Heart right ventricle (tissue), 16 donors: ENCODE measurements around the gene GFER. TPM values are rescaled to one million over a fixed set of nuclear protein-coding genes. Genes with fewer than 3 reads are reported as not detected.
"Not testable (repeated sequence)": the region's sequence is repeated elsewhere in the genome, so short reads cannot be mapped to it uniquely, and the experiment has no call there.

Experiments
- ATAC-seq, 8 donors: fragments of 200-7000 bp; cut with Tn5 transposase; one replicate each; pipeline ENCODE4 v1.9.1; 2020; ENCODE audit warnings: mild to moderate bottlenecking in 8 of 8, moderate library complexity in 8 of 8, moderate number of reproducible peaks in 1 of 8
- DNase-seq, 2 donors: peaks; one replicate each; pipeline ENCODE4 v3.0.0-alpha.2; 2020
- H3K27ac ChIP-seq, 10 donors: fragments of 200-600 bp; sonication (generic) in 2 of 10; one replicate each; pipeline versions ENCODE4 v1.5.0 to v1.8.0; 2020 to 2022; ENCODE audit warnings: mild to moderate bottlenecking in 3 of 10
- H3K27me3 ChIP-seq, 7 donors: fragments of 200-600 bp; one replicate each; pipeline ENCODE4 v1.8.0; 2021 to 2022; ENCODE audit warnings: mild to moderate bottlenecking in 2 of 7
- H3K36me3 ChIP-seq, 9 donors: fragments of 200-600 bp; sonication (generic) in 1 of 9; one replicate each; pipeline versions ENCODE4 v1.5.0 to v1.8.0; 2020 to 2022; ENCODE audit warnings: mild to moderate bottlenecking in 2 of 9
- H3K4me1 ChIP-seq, 9 donors: fragments of 200-600 bp; sonication (generic) in 1 of 9; one replicate each; pipeline versions ENCODE4 v1.5.0 to v1.8.0; 2020 to 2022; ENCODE audit warnings: mild to moderate bottlenecking in 4 of 9
- H3K4me3 ChIP-seq, 10 donors: fragments of 200-600 bp; sonication (generic) in 2 of 10; one replicate each; pipeline versions ENCODE4 v1.5.0 to v1.8.0; 2020 to 2022; ENCODE audit warnings: mild to moderate bottlenecking in 7 of 10, moderate library complexity in 2 of 10
- H3K9me3 ChIP-seq, 11 donors: fragments of 200-600 bp in 10 of 11; sonication (generic) in 2 of 11; one replicate each; pipeline versions ENCODE4 v1.5.0 to v1.8.0; 2013 to 2022; ENCODE audit warnings: mild to moderate bottlenecking in 2 of 11, control low read depth in 1 of 11, moderate library complexity in 1 of 11
- WGBS, 2 donors: extraction: QIAGEN DNeasy Blood & Tissue Kit; methylation state at CpG; one replicate each; pipeline ENCODE4 v1.1.7; 2013; ENCODE audit warnings: inconsistent platforms in 1 of 2; 5-methylcytosine and 5-hydroxymethylcytosine counted together
- intact Hi-C, 10 donors: fragments of 100-400 bp; cut with DNase I; formaldehyde crosslinking; loops; one replicate each; pipeline versions ENCODE4 v1.11.1 to v1.14.2; 2022
- polyA plus RNA-seq, 2 donors: library from polyadenylated mRNA; stranded (reverse); fragments of 200-250 nt; gene quantifications; one replicate each; pipeline ENCODE4 v1.2.3, GENCODE V29; 2013
- total RNA-seq, 10 donors: library from RNA; stranded (reverse); fragmentation: NEBNext Ultra II Directional in 3 of 10; extraction: Animal tissue kit (Norgen Biotek cat#: 25700) in 3 of 10; gene quantifications; one replicate each; pipeline versions ENCODE4 v1.2.1 to v1.2.4, GENCODE V29; 2021 to 2023
- TF ChIP-seq, protein P1 (sequence below), 9 donors: fragments of 200-600 bp; sonication (generic) in 2 of 9; IDR thresholded peaks; one replicate each; pipeline versions ENCODE4 v1.5.0 to v1.8.0; 2021 to 2022; ENCODE audit warnings: antibody characterized with exemption in 9 of 9, mild to moderate bottlenecking in 5 of 9, moderate library complexity in 1 of 9
- donor health status: Arrhythmogenic right ventricular cardiomyopathy.
- donor health status: ischemic (EF 13 %, LVEDD 7.1; RV severe dilation, severe dysfunction).
- donor health status: healthy with polysubstance abuse.
- donor health status: DM: no; HTN: yes; CAD: no.
- donor health status: DM: no; HTN: no; CAD: no.
- donor health status: ischemic (EF 25% LVEDD 6.9; RV normal size, moderate dysfunction).
- donor health status: ischemic (EF 25% LVEDD 5.7; RV mildly dilated, moderate dysfunction).
- donor health status: healthy.
- donor health status: DM: yes; HTN: yes; CAD: no.
- donor health status: Ischemic cardiomyopathy.
- donor health status: ischemic (EF 35%, LVEDD 5.7; RV mildly dilated, moderate dysfunction).
- donor health status: nonischemic (EF 11% LVEDD 7.7; RV severe dilation, severe dysfunction).
- donor health status: DM: yes; HTN: yes; CAD: no.
- donor health status: PGD.
- donor health status: ischemic (EF 29% LVEDD 5.4; RV normal size, mild dysfunction).
- donor health status: nonischemic (EF 23%, LVEDD 6.1; RV moderate dilation, normal function).

GFER gene
- total and polyA plus RNA-seq, 12 donors: 14.7 to 65.6 (median 24.8) TPM

DNA sequence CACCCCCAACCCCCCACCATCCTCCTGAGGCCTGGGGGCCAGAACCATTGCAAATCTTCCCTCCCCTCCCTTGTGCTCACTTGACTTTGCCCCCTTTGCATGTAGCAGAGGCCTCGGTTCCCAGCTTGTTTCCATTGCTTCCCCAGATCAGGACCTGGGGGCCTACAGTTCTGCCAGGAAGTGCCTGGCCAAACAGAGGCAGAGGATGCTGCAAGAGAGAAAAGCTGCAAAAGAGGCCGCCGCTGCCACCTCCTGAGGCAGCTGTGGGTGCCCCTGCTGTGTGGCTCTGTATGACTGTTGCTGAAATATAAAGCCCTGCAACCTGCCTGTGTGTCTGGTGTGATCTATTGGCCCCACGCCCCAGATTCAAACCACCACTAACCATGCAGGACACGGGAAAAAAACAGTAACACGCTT lies 22.3 kb upstream of the GFER start:
- WGBS, 2 donors: 64 to 67% methylated on average over 6 of the region's 6 CpGs
- peaks cover 0 to 36% (median 30%) of the 10 kb centered on the region in 9 donors for H3K36me3 ChIP-seq
- no peak for ATAC-seq
- H3K9me3 ChIP-seq: no peaks in the 10 kb centered on the region
- intact Hi-C loops: no loop called here
- H3K27ac ChIP-seq: no peak overlapping the region
- no peak for DNase-seq
- no peak overlapping the region for H3K4me3 ChIP-seq
- H3K27me3 ChIP-seq: no peaks in the 10 kb centered on the region
- TF ChIP-seq, protein P1, sequence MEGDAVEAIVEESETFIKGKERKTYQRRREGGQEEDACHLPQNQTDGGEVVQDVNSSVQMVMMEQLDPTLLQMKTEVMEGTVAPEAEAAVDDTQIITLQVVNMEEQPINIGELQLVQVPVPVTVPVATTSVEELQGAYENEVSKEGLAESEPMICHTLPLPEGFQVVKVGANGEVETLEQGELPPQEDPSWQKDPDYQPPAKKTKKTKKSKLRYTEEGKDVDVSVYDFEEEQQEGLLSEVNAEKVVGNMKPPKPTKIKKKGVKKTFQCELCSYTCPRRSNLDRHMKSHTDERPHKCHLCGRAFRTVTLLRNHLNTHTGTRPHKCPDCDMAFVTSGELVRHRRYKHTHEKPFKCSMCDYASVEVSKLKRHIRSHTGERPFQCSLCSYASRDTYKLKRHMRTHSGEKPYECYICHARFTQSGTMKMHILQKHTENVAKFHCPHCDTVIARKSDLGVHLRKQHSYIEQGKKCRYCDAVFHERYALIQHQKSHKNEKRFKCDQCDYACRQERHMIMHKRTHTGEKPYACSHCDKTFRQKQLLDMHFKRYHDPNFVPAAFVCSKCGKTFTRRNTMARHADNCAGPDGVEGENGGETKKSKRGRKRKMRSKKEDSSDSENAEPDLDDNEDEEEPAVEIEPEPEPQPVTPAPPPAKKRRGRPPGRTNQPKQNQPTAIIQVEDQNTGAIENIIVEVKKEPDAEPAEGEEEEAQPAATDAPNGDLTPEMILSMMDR (IDR thresholded peaks at IDR 0.05): no peak
- H3K4me1 ChIP-seq: peaks cover 10 to 58% (median 44%) of the 10 kb centered on the region in 9 donors

DNA sequence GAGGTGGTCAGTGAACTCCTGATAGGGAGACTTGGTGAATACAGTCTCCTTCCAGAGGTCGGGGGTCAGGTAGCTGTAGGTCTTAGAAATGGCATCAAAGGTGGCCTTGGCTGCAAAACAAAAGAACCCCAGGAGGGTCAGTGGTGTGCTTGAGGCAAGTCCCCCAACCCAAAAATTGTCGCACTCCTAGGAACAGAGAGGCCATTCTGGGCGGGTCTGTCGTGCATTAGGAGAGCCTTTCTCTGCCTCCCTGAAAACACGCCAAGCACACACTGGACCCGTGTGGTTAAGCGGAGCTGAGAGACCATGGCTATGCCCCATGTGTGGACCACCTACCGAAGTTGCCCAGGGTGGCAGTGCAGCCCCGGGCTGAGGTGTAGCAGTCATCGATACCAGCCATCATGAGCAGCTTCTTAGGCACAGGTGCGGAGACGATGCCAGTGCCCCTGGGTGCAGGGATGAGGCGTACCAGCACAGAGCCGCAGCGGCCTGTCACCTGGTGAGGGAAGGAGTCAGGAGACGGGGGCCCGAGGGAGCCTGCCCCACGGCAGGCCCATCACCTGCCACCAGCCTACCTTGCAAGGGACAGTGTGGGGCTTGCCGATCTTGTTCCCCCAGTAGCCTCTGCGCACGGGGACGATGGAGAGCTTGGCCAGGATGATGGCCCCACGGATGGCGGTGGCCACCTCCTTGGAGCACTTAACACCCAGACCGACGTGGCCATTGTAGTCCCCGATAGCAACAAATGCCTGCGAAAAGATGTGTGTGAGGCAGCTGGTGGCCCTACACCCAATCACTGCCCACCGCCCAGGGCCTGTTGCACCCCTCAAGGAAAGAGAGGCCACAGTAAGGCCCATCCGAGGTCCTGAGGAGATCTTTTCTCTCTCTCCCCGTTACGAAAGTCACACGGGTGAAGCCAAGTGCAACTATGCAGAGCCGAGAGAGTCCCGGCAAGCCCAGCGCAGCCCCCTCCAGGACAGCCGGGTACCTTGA lies 21.5 kb upstream of the GFER start:
- H3K4me3 ChIP-seq: peak overlapping the region in 1 of 10 donors; percentile 90
- H3K9me3 ChIP-seq, ATAC-seq, DNase-seq, intact Hi-C loops, H3K27me3 ChIP-seq: not testable (repeated sequence)
- peaks cover 10 to 58% (median 44%) of the 10 kb centered on the region in 9 donors for H3K4me1 ChIP-seq
- H3K27ac ChIP-seq: peak overlapping the region in 1 of 10 donors; percentile 99
- peaks cover 0 to 36% (median 30%) of the 10 kb centered on the region in 9 donors for H3K36me3 ChIP-seq
- 85 to 88% methylated on average over 35 to 37 of the region's 37 CpGs for WGBS, 2 donors

DNA sequence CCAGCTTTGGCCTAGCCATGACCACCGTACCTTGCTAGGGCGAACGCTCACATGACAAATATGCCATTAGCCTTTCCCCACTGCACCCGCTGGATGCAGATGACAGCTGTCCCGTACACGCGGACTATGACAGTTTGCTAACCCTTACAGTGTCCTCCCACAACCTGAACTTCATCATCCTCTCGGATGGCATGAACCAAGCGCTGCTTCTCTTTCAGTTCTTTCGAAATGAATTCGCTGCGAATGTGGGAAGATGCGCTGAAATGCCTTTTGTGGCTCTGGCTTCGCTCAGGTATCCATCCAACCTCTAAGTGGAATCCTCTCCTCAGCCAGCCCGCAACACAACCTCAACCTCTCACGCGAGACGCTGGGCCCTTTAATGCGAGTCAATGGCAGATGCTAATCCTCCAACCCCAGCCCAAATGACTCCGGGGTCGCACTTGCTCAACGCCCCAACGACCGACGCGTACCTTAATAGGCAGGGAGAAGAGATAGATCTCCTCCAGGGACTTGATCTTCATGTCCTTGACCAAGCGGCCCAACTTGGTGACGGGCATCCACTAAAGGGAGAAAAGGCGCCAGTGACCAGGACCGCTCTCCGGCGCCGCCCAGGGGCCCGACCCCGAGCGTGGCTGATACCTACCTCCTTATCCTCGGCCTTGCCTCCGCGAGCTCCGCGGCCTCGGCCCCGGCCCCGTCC lies 20.0 kb upstream of the GFER start:
- H3K36me3 ChIP-seq: peaks cover 0 to 36% (median 30%) of the 10 kb centered on the region in 9 donors
- H3K4me3 ChIP-seq: peak overlapping the region; percentile 55 to 100 (median 92)
- H3K4me1 ChIP-seq: peaks cover 10 to 54% (median 41%) of the 10 kb centered on the region in 9 donors
- TF ChIP-seq, protein P1 (IDR thresholded peaks at IDR 0.05): peak in 5 of 9 donors; percentile 11 to 55 (median 42)
- intact Hi-C loops: no loop called here
- H3K27ac ChIP-seq: peak overlapping the region; percentile 80 to 100 (median 96)
- WGBS, 2 donors: 8 to 13% methylated on average over 44 of the region's 44 CpGs
- peak; percentile 0 to 36 (median 18) for ATAC-seq
- no peaks in the 10 kb centered on the region for H3K27me3 ChIP-seq
- peak in 1 of 2 donors; percentile 60 for DNase-seq
- no peaks in the 10 kb centered on the region for H3K9me3 ChIP-seq

DNA sequence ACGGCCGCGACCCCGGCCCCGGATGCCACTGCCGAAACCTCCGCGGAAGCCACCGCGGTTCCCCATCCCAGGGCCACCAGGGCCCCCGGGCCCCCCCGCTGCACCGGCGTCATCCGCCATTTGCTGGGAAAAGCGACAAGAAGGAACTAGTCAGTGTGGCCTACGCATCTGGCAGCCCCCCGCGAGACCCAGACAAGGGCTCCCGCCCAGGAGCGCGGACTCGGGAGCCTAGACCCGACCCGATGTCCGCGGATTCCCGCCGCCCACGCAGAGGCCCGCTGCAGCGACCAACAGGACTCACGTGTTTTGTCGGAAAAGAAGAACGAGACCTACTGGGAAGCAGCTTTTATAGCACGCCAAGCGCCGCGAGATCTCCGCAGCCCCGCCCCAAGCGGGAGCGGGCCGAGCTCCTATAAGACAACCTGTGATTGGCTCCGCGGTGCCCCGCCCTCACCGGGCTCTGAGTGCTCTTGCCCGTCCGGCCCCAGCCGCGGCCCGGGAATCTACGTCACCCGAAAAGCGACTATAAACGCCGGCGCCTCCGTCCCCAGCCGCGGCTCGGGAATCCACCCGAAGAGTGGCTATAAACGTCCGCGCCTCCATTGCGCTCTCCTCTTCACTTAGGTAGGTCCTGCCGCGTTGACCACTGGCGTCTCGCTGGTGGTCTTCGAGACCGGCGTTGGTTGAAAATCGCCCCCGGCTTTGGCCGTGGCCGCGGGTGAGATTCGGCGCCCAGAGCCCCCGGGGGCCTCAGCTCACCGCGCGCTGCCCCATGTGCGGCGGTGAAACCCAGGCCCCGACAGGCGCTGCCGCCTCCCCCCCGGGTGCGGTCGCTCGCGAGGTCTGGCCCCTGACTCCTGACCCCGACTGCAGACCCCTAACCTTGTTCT lies 19.2 kb upstream of the GFER start, which contains the start of gene RPS2:
Gene RPS2, minus strand, starts transcription at position 321 of the 890 bp plus-strand sequence. Its CDS starts 201 bp downstream, at position 120.
- Histone ChIP-seq H3K4me3 (peak within 1 kb of the TSS; percentile 55 to 100 (median 92)), H3K36me3 (peaks cover 0 to 36% (median 30%) of the 10 kb centered on the region in 9 donors), H3K9me3 (no peaks in the 10 kb centered on the region), H3K27me3 (no peaks in the 10 kb centered on the region), H3K4me1 (peaks cover 10 to 51% (median 40%) of the 10 kb centered on the region in 9 donors), H3K27ac (peak within 1 kb of the TSS; percentile 80 to 100 (median 96))
- DNase-seq: peak; percentile 98
- intact Hi-C loops: no loop called here
- 0 to 1% methylated on average over 88 to 97 of the region's 97 CpGs for WGBS, 2 donors
- peak; percentile 94 to 99 (median 98) for ATAC-seq
- TF ChIP-seq, protein P1 (IDR thresholded peaks at IDR 0.05): peak in 4 of 9 donors; percentile 5 to 34 (median 9)
